ENCODE measurements around the gene MAST2.

MAST2 gene

GRCh38 chr1:46010611-46011010 is 207.2 kb downstream of the MAST2 start:
- Histone ChIP-seq H3K23ac (ENCODE audit: low read depth, low read length, poor library complexity) (no peak overlapping the region), H2BK5ac (ENCODE audit: low read length) (no peak overlapping the region), H3K9me3 (replicated peaks in 1 of 2; ENCODE audit: control insufficient read depth in 2 of 2, insufficient read depth in 1 of 2, low read depth in 1 of 2, low read length in 2 of 2) (no peaks in the 10 kb centered on the region), H2BK15ac (ENCODE audit: low read length) (no peak overlapping the region), H3K27me3 (ENCODE audit: control insufficient read depth in 3 of 3, insufficient read depth in 3 of 3, low read depth in 1 of 3, low read length in 3 of 3) (no peaks in the 10 kb centered on the region), H3K14ac (ENCODE audit: low read length) (no peak overlapping the region), H3K36me3 (replicated peaks in 1 of 2; ENCODE audit: control insufficient read depth in 2 of 2, insufficient read depth in 2 of 2, low read length in 2 of 2) (peaks cover 28 to 79% of the 10 kb centered on the region in 2 donors), H3K79me1 (ENCODE audit: low read depth, low read length) (no peaks in the 10 kb centered on the region), H3K27ac (replicated peaks; ENCODE audit: low read length) (no peak overlapping the region), H3K4me1 (ENCODE audit: control insufficient read depth in 2 of 2, insufficient read depth in 1 of 2, low read depth in 1 of 2, low read length in 2 of 2) (no peaks in the 10 kb centered on the region), H4K91ac (ENCODE audit: low read depth, low read length, poor library complexity) (no peak overlapping the region), H3K18ac (ENCODE audit: low read length) (no peak overlapping the region), H3K4ac (ENCODE audit: low read length) (no peak overlapping the region), H3K9ac (ENCODE audit: low read depth, low read length, poor library complexity) (no peak overlapping the region), H3K4me2 (ENCODE audit: insufficient read depth, low read length, poor library complexity, severe bottlenecking) (no peak overlapping the region), H2BK120ac (ENCODE audit: low read depth, low read length) (no peak overlapping the region), H2AK5ac (ENCODE audit: low read depth, low read length) (no peak overlapping the region), H3K4me3 (ENCODE audit: low read length in 2 of 2) (no peak overlapping the region), H2BK12ac (ENCODE audit: low read length) (no peak overlapping the region), H4K8ac (ENCODE audit: low read depth, low read length) (no peak overlapping the region), H2AFZ (ENCODE audit: low read length) (no peak overlapping the region)
- no CpG with 5 or more reads among the region's 6 CpGs for WGBS, 2 donors (ENCODE audit: extremely low coverage in 2 of 2, insufficient read length in 2 of 2, insufficient replicate concordance in 1 of 2)
- DNase-seq (ENCODE audit: low spot score) = no peak

- H4K91ac ChIP-seq (ENCODE audit: low read depth, low read length, poor library complexity) = no peak overlapping the region
- no peak overlapping the region for H3K14ac ChIP-seq (ENCODE audit: low read length)
- H3K4ac ChIP-seq (ENCODE audit: low read length) = no peak overlapping the region
- H3K23ac ChIP-seq (ENCODE audit: low read depth, low read length, poor library complexity) = no peak overlapping the region
- peaks cover 25 to 73% of the 10 kb centered on the region in 2 donors for H3K36me3 ChIP-seq (replicated peaks in 1 of 2; ENCODE audit: control insufficient read depth in 2 of 2, insufficient read depth in 2 of 2, low read length in 2 of 2)
- H3K79me1 ChIP-seq (ENCODE audit: low read depth, low read length) = no peaks in the 10 kb centered on the region
- H4K8ac ChIP-seq (ENCODE audit: low read depth, low read length) = no peak overlapping the region
- no peak overlapping the region for H2BK120ac ChIP-seq (ENCODE audit: low read depth, low read length)
- no peak overlapping the region for H3K4me2 ChIP-seq (ENCODE audit: insufficient read depth, low read length, poor library complexity, severe bottlenecking)
- no peak overlapping the region for H2BK12ac ChIP-seq (ENCODE audit: low read length)
- no peak overlapping the region for H2BK5ac ChIP-seq (ENCODE audit: low read length)
- no peak overlapping the region for H2AFZ ChIP-seq (ENCODE audit: low read length)
- H3K27me3 ChIP-seq (ENCODE audit: control insufficient read depth in 3 of 3, insufficient read depth in 3 of 3, low read depth in 1 of 3, low read length in 3 of 3) = no peaks in the 10 kb centered on the region
- no peak overlapping the region for H3K18ac ChIP-seq (ENCODE audit: low read length)
- H3K27ac ChIP-seq (replicated peaks; ENCODE audit: low read length) = no peak overlapping the region
- H2BK15ac ChIP-seq (ENCODE audit: low read length) = no peak overlapping the region
- no peaks in the 10 kb centered on the region for H3K4me1 ChIP-seq (ENCODE audit: control insufficient read depth in 2 of 2, insufficient read depth in 1 of 2, low read depth in 1 of 2, low read length in 2 of 2)
- H3K9ac ChIP-seq (ENCODE audit: low read depth, low read length, poor library complexity) = no peak overlapping the region
- no peak overlapping the region for H3K4me3 ChIP-seq (ENCODE audit: low read length in 2 of 2)
- DNase-seq (ENCODE audit: low spot score) = no peak
- no CpG with 5 or more reads among the region's 7 CpGs for WGBS, 2 donors (ENCODE audit: extremely low coverage in 2 of 2, insufficient read length in 2 of 2, insufficient replicate concordance in 1 of 2)
- H3K9me3 ChIP-seq (replicated peaks in 1 of 2; ENCODE audit: control insufficient read depth in 2 of 2, insufficient read depth in 1 of 2, low read depth in 1 of 2, low read length in 2 of 2) = no peaks in the 10 kb centered on the region
- no peak overlapping the region for H2AK5ac ChIP-seq (ENCODE audit: low read depth, low read length)
Observed at GRCh38 chr1:46011121-46011695, 207.8 kb downstream of the MAST2 start.

GRCh38 chr1:46012236-46012635 is 208.8 kb downstream of the MAST2 start:
- no peaks in the 10 kb centered on the region for H3K9me3 ChIP-seq (replicated peaks in 1 of 2; ENCODE audit: control insufficient read depth in 2 of 2, insufficient read depth in 1 of 2, low read depth in 1 of 2, low read length in 2 of 2)
- no peak overlapping the region for H2BK15ac ChIP-seq (ENCODE audit: low read length)
- no peak overlapping the region for H2BK12ac ChIP-seq (ENCODE audit: low read length)
- no peak overlapping the region for H3K27ac ChIP-seq (replicated peaks; ENCODE audit: low read length)
- no peak overlapping the region for H2AFZ ChIP-seq (ENCODE audit: low read length)
- H4K8ac ChIP-seq (ENCODE audit: low read depth, low read length) = no peak overlapping the region
- H3K23ac ChIP-seq (ENCODE audit: low read depth, low read length, poor library complexity) = no peak overlapping the region
- H3K14ac ChIP-seq (ENCODE audit: low read length) = no peak overlapping the region
- no peaks in the 10 kb centered on the region for H3K79me1 ChIP-seq (ENCODE audit: low read depth, low read length)
- H4K91ac ChIP-seq (ENCODE audit: low read depth, low read length, poor library complexity) = no peak overlapping the region
- no peak overlapping the region for H3K4me2 ChIP-seq (ENCODE audit: insufficient read depth, low read length, poor library complexity, severe bottlenecking)
- DNase-seq (ENCODE audit: low spot score) = no peak
- H3K9ac ChIP-seq (ENCODE audit: low read depth, low read length, poor library complexity) = no peak overlapping the region
- peaks cover 22 to 63% of the 10 kb centered on the region in 2 donors for H3K36me3 ChIP-seq (replicated peaks in 1 of 2; ENCODE audit: control insufficient read depth in 2 of 2, insufficient read depth in 2 of 2, low read length in 2 of 2)
- no peak overlapping the region for H3K18ac ChIP-seq (ENCODE audit: low read length)
- H2AK5ac ChIP-seq (ENCODE audit: low read depth, low read length) = no peak overlapping the region
- no peak overlapping the region for H3K4ac ChIP-seq (ENCODE audit: low read length)
- H2BK120ac ChIP-seq (ENCODE audit: low read depth, low read length) = no peak overlapping the region
- H3K4me3 ChIP-seq (ENCODE audit: low read length in 2 of 2) = no peak overlapping the region
- no CpG with 5 or more reads among the region's 1 CpG for WGBS, 2 donors (ENCODE audit: extremely low coverage in 2 of 2, insufficient read length in 2 of 2, insufficient replicate concordance in 1 of 2)
- H2BK5ac ChIP-seq (ENCODE audit: low read length) = no peak overlapping the region
- H3K27me3 ChIP-seq (ENCODE audit: control insufficient read depth in 3 of 3, insufficient read depth in 3 of 3, low read depth in 1 of 3, low read length in 3 of 3) = no peaks in the 10 kb centered on the region
- H3K4me1 ChIP-seq (ENCODE audit: control insufficient read depth in 2 of 2, insufficient read depth in 1 of 2, low read depth in 1 of 2, low read length in 2 of 2) = no peaks in the 10 kb centered on the region

GRCh38 chr1:46013581-46013980 is 210.2 kb downstream of the MAST2 start:
- Histone ChIP-seq H3K18ac (ENCODE audit: low read length) (no peak overlapping the region), H2BK15ac (ENCODE audit: low read length) (no peak overlapping the region), H2BK12ac (ENCODE audit: low read length) (no peak overlapping the region), H2BK5ac (ENCODE audit: low read length) (no peak overlapping the region), H4K8ac (ENCODE audit: low read depth, low read length) (no peak overlapping the region), H2BK120ac (ENCODE audit: low read depth, low read length) (no peak overlapping the region), H3K9ac (ENCODE audit: low read depth, low read length, poor library complexity) (no peak overlapping the region), H3K27ac (replicated peaks; ENCODE audit: low read length) (no peak overlapping the region), H3K4me2 (ENCODE audit: insufficient read depth, low read length, poor library complexity, severe bottlenecking) (no peak overlapping the region), H3K79me1 (ENCODE audit: low read depth, low read length) (no peaks in the 10 kb centered on the region), H3K23ac (ENCODE audit: low read depth, low read length, poor library complexity) (no peak overlapping the region), H3K27me3 (ENCODE audit: control insufficient read depth in 3 of 3, insufficient read depth in 3 of 3, low read depth in 1 of 3, low read length in 3 of 3) (no peaks in the 10 kb centered on the region), H2AFZ (ENCODE audit: low read length) (no peak overlapping the region), H3K4me1 (ENCODE audit: control insufficient read depth in 2 of 2, insufficient read depth in 1 of 2, low read depth in 1 of 2, low read length in 2 of 2) (no peaks in the 10 kb centered on the region), H2AK5ac (ENCODE audit: low read depth, low read length) (no peak overlapping the region), H3K14ac (ENCODE audit: low read length) (no peak overlapping the region), H3K36me3 (replicated peaks in 1 of 2; ENCODE audit: control insufficient read depth in 2 of 2, insufficient read depth in 2 of 2, low read length in 2 of 2) (peaks cover 16 to 50% of the 10 kb centered on the region in 2 donors), H3K9me3 (replicated peaks in 1 of 2; ENCODE audit: control insufficient read depth in 2 of 2, insufficient read depth in 1 of 2, low read depth in 1 of 2, low read length in 2 of 2) (no peaks in the 10 kb centered on the region), H3K4me3 (ENCODE audit: low read length in 2 of 2) (no peak overlapping the region), H4K91ac (ENCODE audit: low read depth, low read length, poor library complexity) (no peak overlapping the region), H3K4ac (ENCODE audit: low read length) (no peak overlapping the region)
- no CpG with 5 or more reads among the region's 3 CpGs for WGBS, 2 donors (ENCODE audit: extremely low coverage in 2 of 2, insufficient read length in 2 of 2, insufficient replicate concordance in 1 of 2)
- DNase-seq (ENCODE audit: low spot score) = no peak
